H1 (cell line): ENCODE measurements around the gene PLK3. TPM values are rescaled to one million over a fixed set of nuclear protein-coding genes. Genes with fewer than 3 reads are reported as not detected.

Source experiments
- CTCF ChIA-PET: fragments of 300-600 bp; sonication (Branson Sonifier 250); formaldehyde crosslinking; loops from one replicate; lab custom pipeline; 2021; ENCODE audit not compliant: partially characterized antibody; lab: Charles Lee
- POLR2A ChIA-PET: fragments of 300-600 bp; sonication (Branson Sonifier 250); formaldehyde crosslinking; loops from one replicate; lab custom pipeline; 2021; ENCODE audit warnings: inconsistent platforms; ENCODE audit not compliant: partially characterized antibody; lab: Charles Lee
- DNase-seq, 2 experiments: peaks; one replicate each; pipeline versions ENCODE4 v3.0.0 to v3.0.0-alpha.2; 2010 to 2022; ENCODE audit warnings: low spot score in 2 of 2, low read depth in 1 of 2, mixed read lengths in 1 of 2
- FAIRE-seq: peaks from 2 replicates; lab custom pipeline; 2011; peaks lifted over from hg19 to GRCh38; lab: Jason Lieb, UNC
- H2AFZ ChIP-seq: 2 replicates; pipeline ENCODE4 v1.8.1; 2012; ENCODE audit warnings: low read length, inconsistent platforms
- H2AK5ac ChIP-seq: 2 replicates; pipeline ENCODE4 v1.6.1; 2013; ENCODE audit warnings: low read depth, low read length
- H2BK120ac ChIP-seq: replicated peaks from 2 replicates; pipeline ENCODE3; 2013; ENCODE audit warnings: low read depth, low read length, inconsistent platforms
- H2BK12ac ChIP-seq: 2 replicates; pipeline ENCODE4 v1.6.1; 2013; ENCODE audit warnings: low read depth, low read length
- H2BK15ac ChIP-seq: 2 replicates; pipeline ENCODE4 v1.6.1; 2013; ENCODE audit warnings: low read length
- H2BK20ac ChIP-seq: 2 replicates; pipeline ENCODE4 v1.6.1; 2013; ENCODE audit warnings: low read length
- H2BK5ac ChIP-seq: 2 replicates; pipeline ENCODE4 v1.6.1; 2013; ENCODE audit warnings: low read depth, low read length
- H3K14ac ChIP-seq: 2 replicates; pipeline ENCODE4 v1.6.1; 2013; ENCODE audit warnings: inconsistent platforms; ENCODE audit not compliant: insufficient read length
- H3K18ac ChIP-seq: 2 replicates; pipeline ENCODE4 v1.6.1; 2013; ENCODE audit warnings: low read length; ENCODE audit errors: extremely low read depth
- H3K23ac ChIP-seq: 2 replicates; pipeline ENCODE4 v1.6.1; 2013; ENCODE audit warnings: inconsistent platforms; ENCODE audit not compliant: insufficient read length
- H3K23me2 ChIP-seq: 2 replicates; pipeline ENCODE4 v1.6.1; 2013; ENCODE audit warnings: low read depth, low read length
- H3K27ac ChIP-seq: 2 replicates; pipeline ENCODE4 v1.6.1; 2011; ENCODE audit warnings: low read depth, low read length, inconsistent platforms
- H3K27me3 ChIP-seq, 4 experiments: replicated peaks in 1 of 4; 1 replicate in 1 of 4; 2 replicates in 3 of 4; pipeline versions ENCODE4 v1.6.1 to v1.8.1; 2011 to 2013; ENCODE audit warnings: low read length in 3 of 4, mild to moderate bottlenecking in 3 of 4, inconsistent platforms in 2 of 4, mixed read lengths in 2 of 4, moderate library complexity in 1 of 4; ENCODE audit not compliant: control insufficient read depth in 3 of 4, insufficient read depth in 3 of 4; ENCODE audit errors: extremely low read depth in 1 of 4
- H3K36me3 ChIP-seq, 4 experiments: 2 replicates each; pipeline versions ENCODE4 v1.6.1 to v1.8.1; 2011 to 2013; ENCODE audit warnings: mild to moderate bottlenecking in 4 of 4, low read length in 3 of 4, moderate library complexity in 2 of 4, control low read depth in 1 of 4, inconsistent platforms in 1 of 4; ENCODE audit not compliant: insufficient read depth in 4 of 4, control insufficient read depth in 2 of 4
- H3K4ac ChIP-seq: replicated peaks from 2 replicates; pipeline ENCODE3; 2013; ENCODE audit warnings: low read length, low read depth, mixed read lengths, inconsistent platforms; ENCODE audit not compliant: insufficient read length
- H3K4me1 ChIP-seq, 4 experiments: replicated peaks in 1 of 4; 1 replicate in 1 of 4; 2 replicates in 3 of 4; pipeline versions ENCODE4 v1.6.1 to v1.8.1; 2011 to 2013; ENCODE audit warnings: low read length in 3 of 4, inconsistent platforms in 2 of 4, mixed read lengths in 1 of 4; ENCODE audit not compliant: insufficient read depth in 4 of 4, control insufficient read depth in 3 of 4
- H3K4me2 ChIP-seq, 2 experiments: 2 replicates each; pipeline versions ENCODE4 v1.6.1 to v1.8.1; 2011 to 2013; ENCODE audit warnings: low read depth in 2 of 2, low read length in 2 of 2, control low read depth in 1 of 2, inconsistent platforms in 1 of 2, mild to moderate bottlenecking in 1 of 2; ENCODE audit not compliant: insufficient read depth in 1 of 2
- H3K4me3 ChIP-seq, 4 experiments: fragments of 200-600, 300-600 bp in 1 of 4; sonication (generic), shearing (Covaris generic), sonication (Bioruptor Twin) in 1 of 4; 2 replicates each; pipeline versions ENCODE4 v1.5.1 to v1.8.1; 2011 to 2016; ENCODE audit warnings: low read length in 4 of 4, low read depth in 3 of 4, control low read depth in 2 of 4, inconsistent platforms in 2 of 4, mild to moderate bottlenecking in 2 of 4, mixed read lengths in 1 of 4, moderate library complexity in 1 of 4; ENCODE audit not compliant: insufficient read depth in 2 of 4; ENCODE audit errors: extremely low read depth in 1 of 4
- H3K56ac ChIP-seq: replicated peaks from 2 replicates; pipeline ENCODE3; 2013; ENCODE audit warnings: low read depth, mild to moderate bottlenecking, mixed read lengths, low read length, inconsistent platforms; ENCODE audit not compliant: insufficient read length
- H3K79me1 ChIP-seq: 2 replicates; pipeline ENCODE4 v1.6.1; 2013; ENCODE audit warnings: low read depth, low read length, control low read depth
- H3K79me2 ChIP-seq, 2 experiments: 2 replicates each; pipeline versions ENCODE4 v1.6.1 to v1.8.1; 2012 to 2013; ENCODE audit warnings: low read length in 2 of 2, mild to moderate bottlenecking in 2 of 2, inconsistent platforms in 1 of 2; ENCODE audit not compliant: insufficient read depth in 2 of 2, control insufficient read depth in 1 of 2
- H3K9ac ChIP-seq, 4 experiments: replicated peaks in 1 of 4; 1 replicate in 1 of 4; 2 replicates in 3 of 4; pipeline versions ENCODE4 v1.6.1 to v1.8.1; 2011 to 2013; ENCODE audit warnings: low read depth in 3 of 4, low read length in 3 of 4, control low read depth in 2 of 4, mild to moderate bottlenecking in 2 of 4, moderate library complexity in 2 of 4, inconsistent platforms in 1 of 4; ENCODE audit errors: extremely low read depth in 1 of 4
- H3K9me3 ChIP-seq, 2 experiments: 2 replicates each; pipeline versions ENCODE4 v1.6.1 to v1.8.1; 2012 to 2013; ENCODE audit warnings: mild to moderate bottlenecking in 2 of 2, moderate library complexity in 2 of 2, control low read depth in 1 of 2, inconsistent platforms in 1 of 2, low read depth in 1 of 2, low read length in 1 of 2, mixed read lengths in 1 of 2; ENCODE audit not compliant: insufficient read depth in 2 of 2
- H4K20me1 ChIP-seq, 2 experiments: replicated peaks in 1 of 2; 2 replicates each; pipeline versions ENCODE3 to v1.8.1; 2011 to 2013; ENCODE audit warnings: inconsistent platforms in 2 of 2, low read length in 2 of 2, mild to moderate bottlenecking in 1 of 2; ENCODE audit not compliant: insufficient read depth in 2 of 2, control insufficient read depth in 1 of 2
- H4K5ac ChIP-seq: 2 replicates; pipeline ENCODE4 v1.6.1; 2013; ENCODE audit warnings: low read length, low read depth, mixed read lengths, inconsistent platforms; ENCODE audit not compliant: insufficient read length
- H4K8ac ChIP-seq: 2 replicates; pipeline ENCODE4 v1.8.0; 2013; ENCODE audit warnings: mild to moderate bottlenecking, moderate library complexity, low read length, inconsistent platforms; ENCODE audit not compliant: insufficient read depth; ENCODE audit errors: extremely low read depth
- H4K91ac ChIP-seq: replicated peaks from 2 replicates; pipeline ENCODE3; 2013; ENCODE audit warnings: low read length, mixed read lengths, inconsistent platforms; ENCODE audit not compliant: insufficient read length
- FOSL1 ChIP-seq: IDR thresholded peaks from 2 replicates; pipeline ENCODE4 v1.6.1; 2011; ENCODE audit warnings: mild to moderate bottlenecking, low read depth, low read length, moderate library complexity; ENCODE audit not compliant: insufficient read depth
- KDM1A ChIP-seq: fragments of 200-600, 300-600 bp; sonication (generic); IDR thresholded peaks from 2 replicates; pipeline ENCODE4 v1.7.1; 2016; ENCODE audit warnings: mild to moderate bottlenecking, low read length, borderline replicate concordance
- POU5F1 ChIP-seq: IDR thresholded peaks from 2 replicates; pipeline ENCODE4 v1.6.1; 2011; ENCODE audit warnings: low read depth, mild to moderate bottlenecking, low read length, moderate library complexity
- SAP30 ChIP-seq: fragments of 300-600 bp; sonication (generic); IDR thresholded peaks from 2 replicates; pipeline ENCODE4 v1.7.1; 2012; ENCODE audit warnings: low read length, moderate library complexity, mild to moderate bottlenecking, inconsistent platforms; ENCODE audit not compliant: insufficient read depth, insufficient replicate concordance
- SIRT6 ChIP-seq: IDR thresholded peaks from one replicate; pipeline ENCODE4 v1.7.1; 2012; ENCODE audit warnings: low read length, inconsistent platforms
- TAF1 ChIP-seq: IDR thresholded peaks from 2 replicates; pipeline ENCODE4 v1.6.1; 2011; ENCODE audit warnings: mild to moderate bottlenecking, low read depth, low read length
- TCF12 ChIP-seq: IDR thresholded peaks from 2 replicates; pipeline ENCODE4 v1.6.1; 2011; ENCODE audit warnings: low read depth, mild to moderate bottlenecking, low read length
- WGBS, 2 experiments: shearing (Covaris generic) in 1 of 2; methylation state at CpG; one replicate each; pipeline versions ENCODE4 v1.1.6 to v1.1.7; 2013 to 2015; ENCODE audit warnings: low lambda C conversion rate in 2 of 2, mixed read lengths in 2 of 2, inconsistent platforms in 1 of 2, low coverage in 1 of 2, missing lambda C conversion rate in 1 of 2; ENCODE audit not compliant: insufficient replicate concordance in 2 of 2, insufficient coverage in 1 of 2, insufficient read length in 1 of 2; ENCODE audit errors: extremely low coverage in 1 of 2, missing lambda C conversion rate in 1 of 2; 5-methylcytosine and 5-hydroxymethylcytosine counted together
- polyA plus RNA-seq, 7 experiments: library from polyadenylated mRNA; depleted of rRNA in 3 of 7; stranded (reverse) in 5 of 7; unstranded in 2 of 7; fragments of >200 nt in 5 of 7; fragments of 200-250 nt in 2 of 7; gene quantifications; 1 replicate in 5 of 7; 2 replicates in 1 of 7; 4 replicates in 1 of 7; pipeline versions ENCODE4 v1.2.1 to v1.2.3, GENCODE V29; 2011 to 2013; ENCODE audit warnings: missing spikeins in 2 of 7, mixed read lengths in 2 of 7
- total RNA-seq: library from RNA; stranded (reverse); fragmentation: NEBNext Ultra II Directional; extraction: Animal tissue kit (Norgen Biotek cat#: 25700); gene quantifications from 2 replicates; pipeline ENCODE4 v1.2.1, GENCODE V29; 2021
- TF ChIP-seq, protein P1 (sequence below): IDR thresholded peaks from 2 replicates; pipeline ENCODE4 v1.6.1; 2012; ENCODE audit warnings: inconsistent platforms

PLK3 gene
- total and polyA plus RNA-seq, 2 of the 8 experiments (the other 6 are each of a cell fraction or from before 2014, with no cell fraction given): 7.9 to 12.3 TPM

DNA sequence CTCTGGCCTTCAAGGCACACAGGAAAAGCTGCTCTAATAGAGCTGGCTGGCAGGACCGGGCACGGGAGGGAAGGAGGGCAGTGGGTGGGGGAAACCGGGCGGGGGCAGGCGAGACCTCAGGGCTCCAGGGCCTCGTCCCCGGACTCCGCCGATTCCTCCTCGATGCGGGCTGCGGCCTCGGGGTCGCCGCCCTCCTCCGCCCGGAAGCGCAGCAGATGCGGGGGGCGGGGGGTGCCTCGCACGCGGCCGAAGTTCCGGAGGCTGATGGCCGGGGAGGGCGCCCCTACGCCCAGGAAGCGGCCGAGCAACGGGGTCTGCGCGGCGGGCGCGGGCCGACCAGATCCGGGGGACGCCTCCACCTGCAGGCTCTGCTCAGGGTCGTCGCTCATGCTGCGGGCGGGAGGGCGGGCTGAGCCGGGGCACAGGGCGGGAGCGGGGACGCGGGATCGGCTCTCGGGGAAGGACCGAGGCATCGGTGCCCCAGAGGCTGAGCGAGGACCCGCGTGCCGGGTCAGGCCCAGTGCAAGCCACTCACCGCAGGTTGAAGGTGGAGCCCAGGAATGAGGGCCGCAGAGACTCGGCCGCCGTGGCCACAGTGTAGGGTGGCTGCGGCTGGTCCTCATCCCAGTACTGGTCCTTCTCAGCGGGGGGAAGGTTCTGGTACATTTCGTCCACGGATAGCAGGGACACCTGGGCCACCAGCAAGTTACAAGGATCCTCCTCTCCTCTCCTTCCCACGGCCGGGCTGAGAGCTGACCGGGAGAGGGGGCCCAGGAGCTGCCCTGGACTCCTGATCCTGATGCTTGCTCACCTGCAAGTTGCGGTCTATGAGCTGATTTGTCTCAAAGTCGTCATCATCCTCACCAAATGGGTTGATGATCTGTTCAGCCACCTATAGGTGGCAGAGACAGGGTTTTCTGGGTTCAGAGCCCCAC, 15.8 kb upstream of the PLK3 start:
- Histone ChIP-seq H3K4ac (peak overlapping the region; percentile 83), H2BK20ac (no peak overlapping the region; the same call in 1 of the 2 replicates), H3K79me1 (0 out of 2 replicates have a peak, but pooled peaks cover 2% of the 10 kb centered on the region), H2AFZ (peak overlapping the region; percentile 74), H4K8ac (peak overlapping the region; percentile 88), H2BK15ac (peak overlapping the region; percentile 72; the same call in 1 of the 2 replicates), H4K5ac (peak overlapping the region; percentile 63), H3K27me3 (peaks cover 0 to 7% (median 2%) of the 10 kb centered on the region in 4 experiments; a peak in 3 of 7 replicates), H3K27ac (peak overlapping the region; percentile 34; the same call in 1 of the 2 replicates), H3K4me1 (peaks cover 0 to 18% (median 14%) of the 10 kb centered on the region in 4 experiments; a peak in 6 of 7 replicates), H2AK5ac (no peak overlapping the region), H3K23ac (no peak overlapping the region), H3K36me3 (peaks cover 0 to 19% (median 2%) of the 10 kb centered on the region in 4 experiments; a peak in 4 of 8 replicates), H2BK5ac (peak overlapping the region; percentile 79; the same call in 1 of the 2 replicates), H3K79me2 (no peaks in the 10 kb centered on the region), H4K20me1 (peaks cover 0 to 1% of the 10 kb centered on the region in 2 experiments), H4K91ac (peak overlapping the region; percentile 98), H3K14ac (peak overlapping the region; percentile 24), H2BK12ac (peak overlapping the region; percentile 44; the same call in 1 of the 2 replicates), H3K4me2 (peak overlapping the region; percentile 64 to 86), H3K4me3 (peak overlapping the region; percentile 27 to 56 (median 42)), H2BK120ac (peak overlapping the region; percentile 61), H3K56ac (peak overlapping the region; percentile 42), H3K23me2 (peaks cover 6% of the 10 kb centered on the region; the same call in 1 of the 2 replicates), H3K18ac (peak overlapping the region; percentile 76), H3K9me3 (no peaks in the 10 kb centered on the region), H3K9ac (peak overlapping the region; percentile 29 to 60 (median 40); a peak in 6 of 7 replicates)
- DNase-seq (peak in 1 of 2 experiments; percentile 80), FAIRE-seq (no peak)
- POLR2A ChIA-PET: interaction anchor here (0.7 to 23.6 kb wide), 18 partner anchors 7 to 716 kb away, joined by 3 to 428 read pairs (median 8); partner anchors contain the start of genes BTBD19, CCDC163, DYNLT4 and MMACHC
- CTCF ChIA-PET: interaction anchor here (0.7 to 10.4 kb wide), 17 partner anchors 9 to 225 kb away, joined by 3 to 67 read pairs (median 6); partner anchors contain the start of genes BTBD19, PLK3, RNU5D-1 and RPS8
- WGBS, 2 experiments: 25% methylated on average over 21 of the region's 71 CpGs; no CpG with 5 or more reads in 1 of the 2 experiments
- TF ChIP-seq, protein P1, sequence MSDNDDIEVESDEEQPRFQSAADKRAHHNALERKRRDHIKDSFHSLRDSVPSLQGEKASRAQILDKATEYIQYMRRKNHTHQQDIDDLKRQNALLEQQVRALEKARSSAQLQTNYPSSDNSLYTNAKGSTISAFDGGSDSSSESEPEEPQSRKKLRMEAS: peak; percentile 88
- TF ChIP-seq POU5F1 (no peak), FOSL1 (no peak), KDM1A (no peak), TCF12 (no peak), SAP30 (no peak), SIRT6 (no peak), TAF1 (0 out of 2 replicates have a peak, but pooled peaks have one; percentile 34)
